ENCODE data around the gene AUTS2. TPM values are rescaled to one million over a fixed set of nuclear protein-coding genes. Genes with fewer than 3 reads are reported as not detected.
A peak's percentile ranks its signal among the peaks of the same experiment; 100 is the strongest.

The AUTS2 gene
- polyA plus RNA-seq, 1 donor from 2014 or later: 97.3 TPM

- TF ChIP-seq RAD21 (conservative IDR thresholded peaks at IDR 0.05) (peak; percentile 24), TAF1 (IDR thresholded peaks at IDR 0.05; ENCODE audit: low read depth) (no peak), REST (IDR thresholded peaks at IDR 0.05; ENCODE audit: borderline replicate concordance) (peak; percentile 57), CTCF (IDR thresholded peaks at IDR 0.05; ENCODE audit: poor library complexity, severe bottlenecking) (no peak), SMC3 (conservative IDR thresholded peaks at IDR 0.05; ENCODE audit: poor library complexity) (peak; percentile 29), POLR2AphosphoS5 (IDR thresholded peaks at IDR 0.05) (peak; percentile 60), EP300 (conservative IDR thresholded peaks at IDR 0.05; ENCODE audit: poor library complexity, severe bottlenecking) (peak; percentile 90), EZH2 (IDR thresholded peaks at IDR 0.05; ENCODE audit: borderline replicate concordance, insufficient read depth, low read length, poor library complexity, severe bottlenecking) (no peak), MXI1 (conservative IDR thresholded peaks at IDR 0.05; ENCODE audit: poor library complexity, severe bottlenecking) (peak; percentile 22)
- Histone ChIP-seq H3K36me3 (ENCODE audit: insufficient read depth, low read length) (no peaks in the 10 kb centered on the region), H3K9me2 (ENCODE audit: insufficient read depth, low read length) (no peaks in the 10 kb centered on the region), H3K9ac (ENCODE audit: low read length) (peak overlapping the region; percentile 34), H2AFZ (ENCODE audit: low read depth, low read length) (no peak overlapping the region), H4K20me1 (ENCODE audit: insufficient read depth) (no peaks in the 10 kb centered on the region), H3K4me3 (ENCODE audit: low read length) (peak overlapping the region; percentile 49), H3K79me2 (replicated peaks; ENCODE audit: insufficient read depth, low read length) (peaks cover 71% of the 10 kb centered on the region), H3K27me3 (ENCODE audit: insufficient read depth, low read depth, low read length) (no peaks in the 10 kb centered on the region), H3K9me3 (ENCODE audit: low read length) (no peaks in the 10 kb centered on the region), H3K27ac (ENCODE audit: low read length) (peak overlapping the region; percentile 76), H3K4me2 (ENCODE audit: low read length) (peak overlapping the region; percentile 41), H3F3A (ENCODE audit: insufficient read depth, low read length, poor library complexity, severe bottlenecking) (peaks cover 4% of the 10 kb centered on the region)
These were observed 1040.2 kb downstream of the AUTS2 start for GRCh38 chr7:70638158-70639107.

DNA sequence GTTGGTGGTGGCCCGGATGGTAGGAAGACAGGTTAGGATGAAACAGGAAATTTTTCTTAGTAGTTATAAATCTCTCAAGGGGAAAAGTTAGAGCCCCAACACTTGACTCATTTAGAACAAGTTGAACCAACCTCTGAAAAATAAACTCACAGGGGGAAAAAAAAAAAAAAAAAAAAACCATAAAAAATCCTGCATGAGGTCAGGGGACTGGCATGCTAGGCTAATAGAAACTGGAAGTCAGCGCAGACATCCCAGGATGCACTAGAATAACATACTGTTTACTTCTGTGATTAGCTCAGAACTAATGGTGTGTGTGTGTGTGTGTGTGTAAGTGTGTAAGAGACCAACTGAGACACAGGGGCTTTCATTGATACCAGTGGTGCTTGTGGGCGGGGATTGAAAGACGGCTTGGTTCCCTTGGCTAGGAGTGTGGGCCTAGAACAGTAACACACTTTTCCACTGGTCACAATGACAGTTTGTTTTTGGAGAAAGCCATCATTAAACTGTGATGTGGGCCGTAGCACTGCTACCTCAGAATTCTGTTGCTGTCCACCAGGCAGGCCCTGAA, 1042.1 kb downstream of the AUTS2 start:
- Histone ChIP-seq H3K4me2 (ENCODE audit: low read length) (no peak overlapping the region), H3K27ac (ENCODE audit: low read length) (peak overlapping the region; percentile 76), H3K4me3 (ENCODE audit: low read length) (no peak overlapping the region), H3F3A (ENCODE audit: insufficient read depth, low read length, poor library complexity, severe bottlenecking) (peaks cover 4% of the 10 kb centered on the region), H3K9me2 (ENCODE audit: insufficient read depth, low read length) (no peaks in the 10 kb centered on the region), H3K9me3 (ENCODE audit: low read length) (no peaks in the 10 kb centered on the region), H4K20me1 (ENCODE audit: insufficient read depth) (peaks cover 4% of the 10 kb centered on the region), H3K9ac (ENCODE audit: low read length) (no peak overlapping the region), H2AFZ (ENCODE audit: low read depth, low read length) (no peak overlapping the region), H3K79me2 (replicated peaks; ENCODE audit: insufficient read depth, low read length) (peaks cover 67% of the 10 kb centered on the region), H3K27me3 (ENCODE audit: insufficient read depth, low read depth, low read length) (no peaks in the 10 kb centered on the region), H3K36me3 (ENCODE audit: insufficient read depth, low read length) (peaks cover 6% of the 10 kb centered on the region)
- no peak for TF ChIP-seq REST (IDR thresholded peaks at IDR 0.05; ENCODE audit: borderline replicate concordance)
- TF ChIP-seq EP300 (conservative IDR thresholded peaks at IDR 0.05; ENCODE audit: poor library complexity, severe bottlenecking): no peak
- no peak for TF ChIP-seq RAD21 (conservative IDR thresholded peaks at IDR 0.05)
- no peak for TF ChIP-seq SMC3 (conservative IDR thresholded peaks at IDR 0.05; ENCODE audit: poor library complexity)
- TF ChIP-seq EZH2 (IDR thresholded peaks at IDR 0.05; ENCODE audit: borderline replicate concordance, insufficient read depth, low read length, poor library complexity, severe bottlenecking): no peak
- TF ChIP-seq CTCF (IDR thresholded peaks at IDR 0.05; ENCODE audit: poor library complexity, severe bottlenecking): no peak
